Breast epithelium (tissue), 3 donors: ENCODE data around the gene NUBPL.

ENCODE experiments used
- POLR2A ChIP-seq: fragments of 450-650 bp; IDR thresholded peaks from one replicate; pipeline ENCODE4 v1.6.1; 2016; ENCODE audit warnings: antibody characterized with exemption, mild to moderate bottlenecking, moderate library complexity
- TF ChIP-seq, protein P1 (sequence below), 3 donors: fragments of 450-650 bp; IDR thresholded peaks; one replicate each; pipeline ENCODE4 v1.5.1; 2016 to 2017; ENCODE audit warnings: antibody characterized with exemption in 3 of 3, mild to moderate bottlenecking in 3 of 3, moderate library complexity in 3 of 3

DNA sequence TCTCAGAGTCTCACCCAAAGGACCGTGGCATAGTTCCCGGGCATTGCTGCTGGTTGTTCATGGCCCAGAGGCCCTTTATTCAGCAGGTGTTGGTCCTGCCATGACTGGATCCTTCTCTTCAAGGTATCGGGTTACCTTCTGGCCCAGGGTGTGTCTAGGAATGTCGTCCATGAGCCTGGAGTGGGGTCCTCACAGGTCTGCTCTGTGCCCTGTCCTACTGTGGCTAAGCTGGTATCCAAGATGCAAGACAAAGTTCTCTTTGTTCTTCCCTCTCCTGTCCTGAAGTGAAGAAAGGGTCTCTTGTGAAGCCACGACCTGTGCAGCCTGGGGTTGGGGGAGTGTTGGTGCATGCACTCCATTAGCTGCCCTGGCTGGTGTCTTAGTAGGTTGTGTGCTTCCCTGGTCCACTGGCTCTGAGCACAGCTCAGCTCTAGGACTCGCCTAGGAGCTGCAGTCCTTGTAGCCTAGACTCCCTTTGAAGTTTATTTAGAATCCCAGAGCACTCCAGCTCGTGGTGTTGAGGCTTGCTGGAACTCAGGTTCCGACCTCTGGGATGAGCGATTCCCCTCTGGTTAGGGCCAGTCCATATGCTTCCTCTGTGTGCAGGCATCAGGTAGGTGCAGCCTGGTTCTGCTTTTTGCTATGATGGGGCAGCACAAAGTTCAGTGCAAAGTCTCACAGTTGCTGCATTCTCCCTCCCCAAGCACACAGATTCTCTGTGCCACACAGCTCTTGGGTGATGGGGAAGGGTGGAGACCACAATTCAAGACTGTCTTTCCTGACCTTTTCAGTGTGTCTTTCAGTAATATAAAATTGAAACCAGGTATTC lies 117.4 kb downstream of the NUBPL start:
- TF ChIP-seq, protein P1, sequence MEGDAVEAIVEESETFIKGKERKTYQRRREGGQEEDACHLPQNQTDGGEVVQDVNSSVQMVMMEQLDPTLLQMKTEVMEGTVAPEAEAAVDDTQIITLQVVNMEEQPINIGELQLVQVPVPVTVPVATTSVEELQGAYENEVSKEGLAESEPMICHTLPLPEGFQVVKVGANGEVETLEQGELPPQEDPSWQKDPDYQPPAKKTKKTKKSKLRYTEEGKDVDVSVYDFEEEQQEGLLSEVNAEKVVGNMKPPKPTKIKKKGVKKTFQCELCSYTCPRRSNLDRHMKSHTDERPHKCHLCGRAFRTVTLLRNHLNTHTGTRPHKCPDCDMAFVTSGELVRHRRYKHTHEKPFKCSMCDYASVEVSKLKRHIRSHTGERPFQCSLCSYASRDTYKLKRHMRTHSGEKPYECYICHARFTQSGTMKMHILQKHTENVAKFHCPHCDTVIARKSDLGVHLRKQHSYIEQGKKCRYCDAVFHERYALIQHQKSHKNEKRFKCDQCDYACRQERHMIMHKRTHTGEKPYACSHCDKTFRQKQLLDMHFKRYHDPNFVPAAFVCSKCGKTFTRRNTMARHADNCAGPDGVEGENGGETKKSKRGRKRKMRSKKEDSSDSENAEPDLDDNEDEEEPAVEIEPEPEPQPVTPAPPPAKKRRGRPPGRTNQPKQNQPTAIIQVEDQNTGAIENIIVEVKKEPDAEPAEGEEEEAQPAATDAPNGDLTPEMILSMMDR (IDR thresholded peaks at IDR 0.05): no peak
- TF ChIP-seq POLR2A: no peak
